HT-29 (cell line): ENCODE results near the gene C2CD2. TPM values are rescaled to one million over a fixed set of nuclear protein-coding genes. Genes with fewer than 3 reads are reported as not detected.

ENCODE experiments used
- DNase-seq: peaks from one replicate; pipeline ENCODE4 v3.0.0-alpha.2; 2015; ENCODE audit warnings: low spot score
- total RNA-seq: library from RNA; depleted of rRNA; stranded (reverse); fragments of >200 nt; shearing (Covaris generic); gene quantifications from 2 replicates; pipeline ENCODE4 v1.2.3, GENCODE V29; 2014

C2CD2 gene
- total RNA-seq, 1 experiment from 2014 or later = 10.6 TPM

DNA sequence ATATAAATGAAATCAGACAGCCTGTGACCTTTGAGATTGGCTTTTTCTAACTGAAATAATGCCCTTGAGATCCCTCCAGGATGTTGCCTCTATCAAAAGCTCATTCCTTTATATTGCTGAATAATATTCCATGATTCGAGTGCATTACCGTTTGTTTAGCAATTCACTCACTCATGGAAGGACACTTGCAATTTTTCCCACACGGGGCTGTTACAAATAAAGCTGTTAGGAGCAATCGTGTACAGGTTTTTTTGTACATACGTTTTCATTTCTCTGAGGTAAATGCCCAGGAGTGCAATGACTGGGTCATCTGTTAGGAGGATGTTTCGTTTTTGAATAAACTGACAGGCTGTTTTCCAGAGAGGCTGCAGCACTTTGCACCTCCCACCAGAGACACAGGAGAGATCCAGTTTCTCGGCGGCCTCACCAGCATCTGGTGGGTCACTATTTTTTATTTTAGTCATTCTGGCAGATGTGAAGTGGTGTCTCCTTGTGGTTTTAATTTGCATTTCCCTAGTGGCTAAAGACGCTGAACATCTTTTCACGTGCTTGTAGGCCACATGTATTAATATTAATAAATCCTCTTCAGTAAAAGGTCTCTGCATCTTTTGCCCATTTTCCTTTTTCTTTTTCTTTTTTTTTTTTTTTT lies 85.6 kb downstream of the C2CD2 start:
- DNase-seq = no peak

DNA sequence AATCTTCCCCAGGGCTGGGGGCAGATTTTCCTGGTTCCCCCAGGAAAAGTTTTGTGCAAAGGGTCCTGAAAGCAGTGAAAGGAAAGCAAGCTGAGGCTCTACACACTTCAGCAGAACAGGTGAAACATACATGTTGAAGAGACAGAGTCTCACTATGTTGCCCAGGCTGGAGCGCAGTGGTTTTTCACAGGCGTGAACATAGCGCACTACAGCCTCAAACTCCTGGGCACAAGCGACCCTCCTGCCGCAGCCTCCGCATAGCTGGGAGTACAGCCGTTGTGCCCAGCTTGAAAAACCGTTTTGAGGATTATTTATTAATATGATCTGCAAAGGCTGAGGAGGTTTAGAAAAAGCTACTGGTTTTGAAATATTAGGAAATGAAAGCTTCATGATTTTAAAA lies 86.5 kb downstream of the C2CD2 start:
- DNase-seq = no peak

GRCh38 chr21:41866274-41866809 lies 87.5 kb downstream of the C2CD2 start:
- DNase-seq = no peak

DNA sequence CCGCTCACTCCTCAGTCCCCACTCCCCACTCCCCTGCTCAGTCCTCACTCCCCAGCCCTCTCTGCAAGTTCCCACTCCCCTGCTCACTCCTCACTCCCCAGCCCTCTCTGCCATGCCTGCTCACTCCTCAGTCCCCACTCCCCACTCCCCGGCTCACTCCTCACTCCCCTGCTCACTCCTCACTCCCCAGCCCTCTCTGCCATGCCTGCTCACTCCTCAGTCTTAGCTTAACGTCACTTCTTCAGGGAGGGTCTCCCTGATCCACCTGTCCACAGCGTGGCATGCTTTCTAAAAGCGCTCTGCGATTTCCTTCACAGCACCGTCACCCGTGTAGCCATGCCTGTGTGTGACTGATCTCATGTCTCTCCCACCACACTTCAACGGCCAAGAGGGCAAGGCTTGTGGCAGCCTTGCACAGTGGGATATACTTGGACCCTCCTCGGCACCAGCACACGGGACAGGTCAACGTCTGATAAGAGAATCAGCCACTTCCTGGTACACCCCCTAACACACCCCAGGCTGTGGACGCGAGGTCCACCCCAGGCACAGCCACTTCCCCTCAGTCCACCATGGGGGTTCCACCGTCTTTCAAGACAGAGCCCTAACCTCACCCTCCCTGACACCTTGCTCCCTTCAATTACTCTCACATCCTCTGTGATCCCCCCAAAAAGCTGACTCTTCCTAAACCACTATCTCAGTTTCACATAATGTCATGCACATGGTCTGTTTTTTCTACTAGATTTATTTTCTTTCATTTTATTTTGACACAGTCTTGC lies 88.6 kb downstream of the C2CD2 start:
- DNase-seq = no peak

DNA sequence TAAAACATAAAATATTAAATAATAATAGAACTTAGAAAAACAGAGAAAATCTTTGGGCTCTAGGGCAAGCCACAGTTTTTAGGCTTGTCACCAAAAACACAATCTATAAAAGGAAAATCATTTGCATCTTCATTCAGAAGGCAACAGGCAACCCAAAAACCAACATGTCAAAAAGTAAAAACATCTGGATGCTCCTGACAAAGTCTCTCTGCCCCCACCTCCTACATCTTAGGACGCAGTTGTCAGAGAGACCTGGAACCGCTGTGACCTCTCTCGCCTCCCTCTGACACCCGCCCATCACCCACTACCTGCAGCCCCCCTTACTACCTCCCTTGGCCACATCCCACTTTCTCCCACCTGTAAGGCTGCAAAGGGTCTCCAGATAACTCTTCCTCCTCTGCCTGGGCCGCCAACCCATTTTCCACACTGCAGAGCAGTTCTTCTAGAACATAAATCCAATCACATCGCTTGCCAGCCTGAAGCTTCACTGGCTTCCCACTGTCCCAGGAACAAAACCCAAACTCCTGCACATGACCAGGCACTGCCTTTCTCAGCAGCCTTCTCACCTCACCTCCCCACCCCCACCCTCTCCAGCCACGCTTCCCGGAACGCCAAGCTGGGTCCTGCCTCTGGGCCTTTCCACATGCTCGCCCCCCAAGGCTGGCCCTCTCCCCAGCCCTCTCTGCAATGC lies 89.4 kb downstream of the C2CD2 start:
- no peak for DNase-seq

DNA sequence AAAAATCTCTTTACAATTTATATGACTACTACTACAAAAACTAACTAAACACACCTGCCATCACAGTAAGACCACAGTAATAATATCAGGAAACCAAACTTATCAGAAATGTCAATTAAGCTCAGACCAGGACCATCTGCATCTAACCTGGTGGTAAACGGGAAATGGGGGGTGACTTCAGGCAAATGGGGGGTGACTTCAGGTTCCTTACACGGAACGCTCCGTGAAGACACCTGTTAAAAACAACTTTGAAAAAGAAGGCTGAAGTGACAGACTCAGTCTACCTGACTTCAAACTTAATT lies 90.4 kb downstream of the C2CD2 start:
- no peak for DNase-seq

- DNase-seq = no peak
These were observed 91.8 kb downstream of the C2CD2 start for GRCh38 chr21:41861987-41862386.

GRCh38 chr21:41861255-41861654 lies 92.6 kb downstream of the C2CD2 start:
- no peak for DNase-seq

- DNase-seq = no peak
These were observed 94.4 kb downstream of the C2CD2 start for GRCh38 chr21:41859297-41859980.

GRCh38 chr21:41858466-41859296 lies 95.1 kb downstream of the C2CD2 start:
- DNase-seq = no peak

- DNase-seq = no peak
These were observed 96.0 kb downstream of the C2CD2 start for GRCh38 chr21:41857771-41858300.

GRCh38 chr21:41856572-41856971 lies 97.2 kb downstream of the C2CD2 start:
- no peak for DNase-seq

- DNase-seq = no peak
These were observed 99.3 kb downstream of the C2CD2 start for GRCh38 chr21:41854426-41854995.

- DNase-seq = no peak
These were observed 100.9 kb downstream of the C2CD2 start for GRCh38 chr21:41852929-41853320.

DNA sequence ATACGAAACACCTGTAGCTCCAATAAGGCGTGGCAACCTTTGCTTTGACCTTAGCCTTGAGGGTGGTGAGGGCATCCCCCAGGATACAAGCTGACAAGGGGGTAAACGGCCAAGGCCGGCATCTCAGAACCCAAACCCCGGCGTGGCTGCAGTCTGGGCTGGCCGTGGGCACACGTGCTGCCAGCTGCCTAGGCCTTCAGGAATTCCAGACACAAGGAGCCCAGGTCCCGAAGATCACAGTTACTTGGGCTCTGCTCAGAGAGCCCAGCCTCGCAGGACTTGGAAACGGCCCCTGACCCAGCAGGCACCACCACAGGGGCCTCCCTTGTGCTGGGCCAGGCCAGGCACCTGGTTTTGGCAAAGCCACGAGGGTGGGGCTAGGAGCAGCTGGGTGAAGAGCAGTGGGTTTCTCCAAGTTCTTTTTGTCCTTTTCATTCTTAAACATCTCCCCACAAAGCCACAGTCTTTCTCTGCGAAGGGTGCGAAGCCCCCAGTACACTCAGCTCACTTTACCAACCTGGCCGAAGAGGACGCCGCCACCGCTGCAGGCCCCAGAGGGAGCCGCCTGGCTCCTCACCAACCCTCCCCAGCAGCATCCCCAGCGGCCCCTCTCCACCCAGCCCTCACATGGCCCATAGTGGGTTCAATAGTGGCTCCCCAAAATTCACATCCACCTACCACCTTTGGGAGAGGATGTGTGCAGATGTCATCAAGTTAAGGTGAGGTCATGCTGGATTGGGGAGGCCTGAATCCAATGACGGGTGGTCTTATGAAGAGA lies 101.5 kb downstream of the C2CD2 start:
- DNase-seq = no peak

DNA sequence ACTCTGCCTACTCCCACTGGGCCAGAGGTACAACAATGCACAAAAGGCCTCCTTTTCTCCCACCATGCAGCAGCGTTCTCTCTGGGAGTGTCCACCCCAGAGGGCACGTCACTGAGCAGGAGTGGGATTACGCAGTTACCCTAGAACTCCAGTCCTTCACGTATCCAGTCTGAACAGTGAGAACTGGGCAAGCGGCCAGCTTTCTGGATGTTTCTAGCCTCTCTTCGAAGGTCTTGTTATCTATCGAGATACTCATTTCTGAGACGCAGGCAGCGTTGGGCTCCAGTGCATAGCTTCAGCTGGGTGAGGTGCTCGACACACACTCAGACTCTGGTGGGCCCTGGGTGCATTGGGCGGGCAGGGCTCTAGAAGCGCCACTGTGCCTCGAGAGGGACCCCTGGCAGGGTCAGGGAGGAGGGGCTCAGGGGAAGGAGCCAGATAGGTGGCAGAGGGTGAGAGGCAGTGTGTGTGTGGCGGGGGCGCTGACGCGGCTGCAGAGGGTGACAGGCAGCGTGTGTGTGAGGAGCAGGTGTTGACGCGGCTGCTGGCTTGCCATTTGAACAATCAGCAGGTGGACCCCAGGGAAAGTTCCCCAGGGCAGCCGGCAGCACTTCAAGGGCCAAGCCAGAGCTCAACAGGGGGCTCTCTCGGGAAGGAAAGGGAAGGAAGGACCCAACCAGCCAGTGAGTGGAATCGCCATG lies 102.6 kb downstream of the C2CD2 start:
- DNase-seq = no peak

- no peak for DNase-seq
These were observed 103.7 kb downstream of the C2CD2 start for GRCh38 chr21:41850085-41850484.

GRCh38 chr21:41848958-41849580 lies 104.7 kb downstream of the C2CD2 start:
- DNase-seq = no peak

DNA sequence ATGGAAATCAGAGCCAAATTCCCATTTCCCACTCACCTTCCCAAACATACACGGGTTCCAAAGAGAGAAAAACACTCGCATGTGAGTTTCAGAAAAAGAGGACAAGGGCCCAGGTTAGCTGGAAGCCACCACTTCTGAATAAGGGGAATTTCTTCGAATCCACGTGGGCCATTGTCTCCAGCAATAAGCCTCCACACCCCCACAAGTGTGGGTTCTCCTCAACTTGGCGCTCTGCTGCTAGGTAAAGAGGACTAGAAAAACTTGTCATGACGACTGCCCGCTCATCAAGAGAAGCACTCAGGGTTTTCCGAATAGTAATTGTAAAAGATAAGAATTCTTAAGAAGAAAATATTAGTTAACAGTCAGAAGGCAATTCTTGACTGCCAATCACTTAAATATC lies 105.3 kb downstream of the C2CD2 start:
- no peak for DNase-seq
